Suprapubic skin (tissue), 4 donors: ENCODE results near the gene ARRB1. TPM values are rescaled to one million over a fixed set of nuclear protein-coding genes. Genes with fewer than 3 reads are reported as not detected.

ENCODE experiments used
- DNase-seq, 2 donors: peaks; one replicate each; pipeline ENCODE4 v3.0.0-alpha.2; 2019; ENCODE audit warnings: low spot score in 2 of 2
- H3K27ac ChIP-seq: fragments of 200-600 bp; sonication (generic); one replicate; pipeline ENCODE4 v1.5.1; 2019
- H3K27me3 ChIP-seq: fragments of 200-600 bp; sonication (generic); one replicate; pipeline ENCODE4 v1.5.1; 2019
- H3K36me3 ChIP-seq: fragments of 200-600 bp; sonication (generic); one replicate; pipeline ENCODE4 v1.5.1; 2019
- H3K4me1 ChIP-seq: fragments of 200-600 bp; sonication (generic); one replicate; pipeline ENCODE4 v1.5.1; 2019
- H3K4me3 ChIP-seq: fragments of 200-600 bp; sonication (generic); one replicate; pipeline ENCODE4 v1.5.1; 2019; ENCODE audit warnings: mild to moderate bottlenecking
- H3K9me3 ChIP-seq: fragments of 200-600 bp; sonication (generic); one replicate; pipeline ENCODE4 v1.5.1; 2019
- CTCF ChIP-seq, 2 donors: fragments of 200-600 bp in 1 of 2; fragments of 450-650 bp in 1 of 2; sonication (generic) in 1 of 2; IDR thresholded peaks; one replicate each; pipeline ENCODE4 v1.5.1; 2016 to 2019; ENCODE audit warnings: antibody characterized with exemption in 2 of 2, mild to moderate bottlenecking in 1 of 2, moderate library complexity in 1 of 2
- EP300 ChIP-seq: sonication (generic); formaldehyde crosslinking; IDR thresholded peaks from one replicate; pipeline ENCODE4 v1.6.1; 2017; ENCODE audit warnings: antibody characterized with exemption
- POLR2A ChIP-seq, 2 donors: fragments of 450-650 bp; IDR thresholded peaks; one replicate each; pipeline ENCODE4 v1.6.1; 2017; ENCODE audit warnings: antibody characterized with exemption in 2 of 2, mild to moderate bottlenecking in 2 of 2, moderate library complexity in 2 of 2
- POLR2AphosphoS5 ChIP-seq, 3 donors: sonication (generic); formaldehyde crosslinking; IDR thresholded peaks; one replicate each; pipeline ENCODE4 v1.6.1; 2017; ENCODE audit warnings: antibody characterized with exemption in 3 of 3
- WGBS: methylation state at CpG from one replicate; pipeline ENCODE4 v1.1.5; 2018; 5-methylcytosine and 5-hydroxymethylcytosine counted together
- total RNA-seq, 4 donors: library from RNA; depleted of rRNA; stranded (reverse); fragments of >200 nt; gene quantifications; one replicate each; pipeline ENCODE4 v1.1.0, GENCODE V29; 2016

Gene ARRB1
- total RNA-seq, 4 donors from 2014 or later: 24.8 to 57.2 (median 38.4) TPM

GRCh38 chr11:75315439-75315805 lies 36.0 kb downstream of the ARRB1 start:
- TF ChIP-seq POLR2A (IDR thresholded peaks at IDR 0.05) (no peak), CTCF (IDR thresholded peaks at IDR 0.05) (no peak), EP300 (no peak), POLR2AphosphoS5 (IDR thresholded peaks at IDR 0.05) (no peak)
- Histone ChIP-seq H3K36me3 (no peaks in the 10 kb centered on the region), H3K4me1 (peaks cover 51% of the 10 kb centered on the region), H3K27me3 (no peaks in the 10 kb centered on the region), H3K9me3 (no peaks in the 10 kb centered on the region), H3K27ac (no peak overlapping the region), H3K4me3 (no peak overlapping the region)
- 80% methylated on average over 6 of the region's 6 CpGs for WGBS
- DNase-seq: no peak

- no peak for DNase-seq
- H3K27me3 ChIP-seq: no peaks in the 10 kb centered on the region
- no peaks in the 10 kb centered on the region for H3K36me3 ChIP-seq
- WGBS: 92% methylated on average over 16 of the region's 16 CpGs
- peaks cover 46% of the 10 kb centered on the region for H3K4me1 ChIP-seq
- no peak for TF ChIP-seq EP300
- no peak for TF ChIP-seq CTCF (IDR thresholded peaks at IDR 0.05)
- no peak for TF ChIP-seq POLR2AphosphoS5 (IDR thresholded peaks at IDR 0.05)
- no peak for TF ChIP-seq POLR2A (IDR thresholded peaks at IDR 0.05)
- peak overlapping the region; percentile 85 for H3K27ac ChIP-seq
- no peaks in the 10 kb centered on the region for H3K9me3 ChIP-seq
- H3K4me3 ChIP-seq: no peak overlapping the region
These were observed 36.6 kb downstream of the ARRB1 start for GRCh38 chr11:75314771-75315438.

GRCh38 chr11:75313513-75314272 lies 37.8 kb downstream of the ARRB1 start:
- Histone ChIP-seq H3K9me3 (no peaks in the 10 kb centered on the region), H3K27ac (peak overlapping the region; percentile 85), H3K36me3 (peaks cover 4% of the 10 kb centered on the region), H3K4me1 (peaks cover 42% of the 10 kb centered on the region), H3K27me3 (no peaks in the 10 kb centered on the region), H3K4me3 (no peak overlapping the region)
- no peak for DNase-seq
- TF ChIP-seq POLR2AphosphoS5 (IDR thresholded peaks at IDR 0.05): no peak
- no peak for TF ChIP-seq POLR2A (IDR thresholded peaks at IDR 0.05)
- TF ChIP-seq EP300: no peak
- no peak for TF ChIP-seq CTCF (IDR thresholded peaks at IDR 0.05)
- WGBS: 62% methylated on average over 7 of the region's 8 CpGs

GRCh38 chr11:75312346-75312745 lies 39.1 kb downstream of the ARRB1 start:
- peak overlapping the region; percentile 85 for H3K27ac ChIP-seq
- WGBS: 67% methylated on average over 2 of the region's 2 CpGs
- no peaks in the 10 kb centered on the region for H3K27me3 ChIP-seq
- no peak for DNase-seq
- peak overlapping the region; percentile 35 for H3K4me3 ChIP-seq
- H3K9me3 ChIP-seq: no peaks in the 10 kb centered on the region
- no peak for TF ChIP-seq POLR2A (IDR thresholded peaks at IDR 0.05)
- no peak for TF ChIP-seq POLR2AphosphoS5 (IDR thresholded peaks at IDR 0.05)
- TF ChIP-seq CTCF (IDR thresholded peaks at IDR 0.05): no peak
- TF ChIP-seq EP300: no peak
- H3K4me1 ChIP-seq: peaks cover 45% of the 10 kb centered on the region
- H3K36me3 ChIP-seq: peaks cover 4% of the 10 kb centered on the region

- Histone ChIP-seq H3K36me3 (peaks cover 4% of the 10 kb centered on the region), H3K4me3 (peak overlapping the region; percentile 35), H3K27ac (peak overlapping the region; percentile 85), H3K27me3 (no peaks in the 10 kb centered on the region), H3K9me3 (no peaks in the 10 kb centered on the region), H3K4me1 (peaks cover 43% of the 10 kb centered on the region)
- no peak for TF ChIP-seq EP300
- peak in 2 of 3 donors; percentile 18 to 29 for TF ChIP-seq POLR2AphosphoS5 (IDR thresholded peaks at IDR 0.05)
- peak in 1 of 2 donors; percentile 25 for TF ChIP-seq POLR2A (IDR thresholded peaks at IDR 0.05)
- no peak for TF ChIP-seq CTCF (IDR thresholded peaks at IDR 0.05)
- 42% methylated on average over 8 of the region's 13 CpGs for WGBS
- peak; percentile 83 to 90 for DNase-seq
These were observed 39.6 kb downstream of the ARRB1 start for GRCh38 chr11:75311858-75312288.
